Tibial nerve (tissue), 3 donors: ENCODE measurements around the gene SLAMF8.

Experiments
- POLR2A ChIP-seq, 2 donors: fragments of 450-650 bp; IDR thresholded peaks; one replicate each; pipeline ENCODE4 v1.6.1; 2017; ENCODE audit warnings: antibody characterized with exemption in 2 of 2, mild to moderate bottlenecking in 2 of 2, moderate library complexity in 2 of 2
- TF ChIP-seq, protein P1 (sequence below), 5 experiments: fragments of 200-600 bp in 3 of 5; fragments of 450-650 bp in 2 of 5; sonication (generic) in 3 of 5; IDR thresholded peaks; one replicate each; pipeline ENCODE4 v1.5.1; 2016 to 2019; ENCODE audit warnings: antibody characterized with exemption in 5 of 5, mild to moderate bottlenecking in 3 of 5, moderate library complexity in 2 of 5

DNA sequence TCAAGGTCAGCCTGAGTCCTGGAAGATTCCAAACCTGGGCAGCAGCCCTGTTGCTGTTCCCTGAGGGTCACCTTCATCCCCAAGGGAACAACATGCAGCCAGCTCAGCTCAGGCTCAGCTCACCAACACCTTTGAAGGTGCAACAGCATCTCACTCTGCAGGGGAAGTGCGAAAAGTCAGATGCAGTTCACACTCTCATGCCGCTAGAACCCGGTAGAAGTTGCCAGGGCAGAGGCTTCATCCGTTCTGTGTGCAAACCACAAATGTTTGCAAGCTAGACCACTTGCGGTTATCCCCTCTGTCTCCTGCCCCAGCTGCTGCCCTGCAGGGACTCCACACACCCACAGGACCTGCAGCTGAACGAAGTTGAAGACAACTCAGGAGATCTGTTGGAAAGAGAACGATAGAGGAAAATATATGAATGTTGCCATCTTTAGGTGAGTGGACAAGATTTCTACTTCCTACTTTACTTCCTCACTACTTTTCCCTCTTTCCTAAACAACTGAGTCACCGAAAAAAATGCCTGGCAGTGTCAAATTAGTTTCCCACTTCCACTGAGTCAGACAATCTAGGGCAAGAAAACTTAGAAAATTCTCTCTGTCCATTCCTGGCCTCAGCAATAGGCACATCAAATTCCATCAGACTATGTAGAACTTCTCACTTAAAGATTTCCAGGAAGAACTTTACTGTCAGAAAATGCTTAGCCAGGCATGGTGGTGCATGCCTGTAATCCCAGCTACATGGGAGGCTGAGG is 26.3 kb upstream of the SLAMF8 start:
- TF ChIP-seq, protein P1, sequence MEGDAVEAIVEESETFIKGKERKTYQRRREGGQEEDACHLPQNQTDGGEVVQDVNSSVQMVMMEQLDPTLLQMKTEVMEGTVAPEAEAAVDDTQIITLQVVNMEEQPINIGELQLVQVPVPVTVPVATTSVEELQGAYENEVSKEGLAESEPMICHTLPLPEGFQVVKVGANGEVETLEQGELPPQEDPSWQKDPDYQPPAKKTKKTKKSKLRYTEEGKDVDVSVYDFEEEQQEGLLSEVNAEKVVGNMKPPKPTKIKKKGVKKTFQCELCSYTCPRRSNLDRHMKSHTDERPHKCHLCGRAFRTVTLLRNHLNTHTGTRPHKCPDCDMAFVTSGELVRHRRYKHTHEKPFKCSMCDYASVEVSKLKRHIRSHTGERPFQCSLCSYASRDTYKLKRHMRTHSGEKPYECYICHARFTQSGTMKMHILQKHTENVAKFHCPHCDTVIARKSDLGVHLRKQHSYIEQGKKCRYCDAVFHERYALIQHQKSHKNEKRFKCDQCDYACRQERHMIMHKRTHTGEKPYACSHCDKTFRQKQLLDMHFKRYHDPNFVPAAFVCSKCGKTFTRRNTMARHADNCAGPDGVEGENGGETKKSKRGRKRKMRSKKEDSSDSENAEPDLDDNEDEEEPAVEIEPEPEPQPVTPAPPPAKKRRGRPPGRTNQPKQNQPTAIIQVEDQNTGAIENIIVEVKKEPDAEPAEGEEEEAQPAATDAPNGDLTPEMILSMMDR (IDR thresholded peaks at IDR 0.05), result no peak
- TF ChIP-seq POLR2A (IDR thresholded peaks at IDR 0.05), result no peak
